Measurements from ENCODE around the gene NACAD.
"Not testable (repeated sequence)": the region's sequence is repeated elsewhere in the genome, so short reads cannot be mapped to it uniquely, and the experiment has no call there.

NACAD gene

GRCh38 chr7:45050198-45050597 lies 38.6 kb downstream of the NACAD start:
- Histone ChIP-seq H3K27me3 (ENCODE audit: control insufficient read depth, insufficient read depth, low read length) (no peaks in the 10 kb centered on the region), H3K36me3 (ENCODE audit: control insufficient read depth, insufficient read depth, low read length) (no peaks in the 10 kb centered on the region), H3K4me1 (ENCODE audit: control insufficient read depth, insufficient read depth, low read length) (no peaks in the 10 kb centered on the region), H3K4me3 (ENCODE audit: low read length) (no peak overlapping the region), H3K9me3 (ENCODE audit: control insufficient read depth, low read length) (no peaks in the 10 kb centered on the region), H3K9ac (ENCODE audit: low read length) (no peak overlapping the region)

GRCh38 chr7:45048748-45049147 lies 40.0 kb downstream of the NACAD start:
- Histone ChIP-seq H3K9me3 (ENCODE audit: control insufficient read depth, low read length) (no peaks in the 10 kb centered on the region), H3K4me1 (ENCODE audit: control insufficient read depth, insufficient read depth, low read length) (no peaks in the 10 kb centered on the region), H3K27me3 (ENCODE audit: control insufficient read depth, insufficient read depth, low read length) (no peaks in the 10 kb centered on the region), H3K9ac (ENCODE audit: low read length) (no peak overlapping the region), H3K4me3 (ENCODE audit: low read length) (no peak overlapping the region), H3K36me3 (ENCODE audit: control insufficient read depth, insufficient read depth, low read length) (no peaks in the 10 kb centered on the region)

DNA sequence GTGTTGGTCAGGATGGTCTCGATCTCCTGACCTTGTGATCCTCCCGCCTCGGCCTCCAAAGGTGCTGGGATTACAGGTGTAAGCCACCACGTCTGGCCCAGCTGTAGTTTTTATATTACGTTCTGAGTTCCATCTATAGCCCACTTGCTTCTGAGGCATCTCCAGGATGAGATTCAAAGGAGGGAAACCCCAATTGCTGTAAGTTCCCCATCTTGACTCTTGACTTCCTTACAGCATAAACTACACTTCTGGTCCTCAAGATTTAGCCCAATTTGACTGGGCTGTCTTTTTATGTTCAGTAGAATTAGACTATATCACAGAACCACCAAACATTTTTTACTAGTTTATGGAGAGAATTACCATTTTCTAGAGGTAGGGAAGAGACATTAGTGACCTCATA lies 44.4 kb downstream of the NACAD start:
- no peak overlapping the region for H3K4me3 ChIP-seq (ENCODE audit: low read length)
- no peaks in the 10 kb centered on the region for H3K27me3 ChIP-seq (ENCODE audit: control insufficient read depth, insufficient read depth, low read length)
- H3K9ac ChIP-seq (ENCODE audit: low read length): no peak overlapping the region
- no peaks in the 10 kb centered on the region for H3K9me3 ChIP-seq (ENCODE audit: control insufficient read depth, low read length)
- no peaks in the 10 kb centered on the region for H3K4me1 ChIP-seq (ENCODE audit: control insufficient read depth, insufficient read depth, low read length)
- H3K36me3 ChIP-seq (ENCODE audit: control insufficient read depth, insufficient read depth, low read length): no peaks in the 10 kb centered on the region

DNA sequence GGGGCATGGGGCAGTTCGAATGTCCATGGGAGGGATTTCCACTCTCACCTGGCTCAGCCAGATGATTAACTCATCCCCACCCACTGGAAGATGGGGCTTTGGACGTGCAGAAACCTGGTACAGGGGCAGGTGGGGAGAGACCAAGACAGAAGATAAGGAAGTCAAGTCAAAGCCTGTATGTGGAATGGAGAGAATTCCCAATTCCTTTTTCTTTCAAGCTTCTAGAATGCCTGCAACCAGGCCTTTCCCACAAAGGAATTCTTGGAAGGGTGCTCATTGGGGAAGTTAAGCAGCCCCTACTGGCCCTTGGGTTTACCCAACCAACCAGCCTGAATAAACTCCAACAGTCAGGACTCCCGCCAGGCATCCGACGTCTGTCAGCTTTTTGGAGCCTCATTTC lies 49.7 kb downstream of the NACAD start:
- H3K36me3 ChIP-seq (ENCODE audit: control insufficient read depth, insufficient read depth, low read length): no peaks in the 10 kb centered on the region
- no peaks in the 10 kb centered on the region for H3K9me3 ChIP-seq (ENCODE audit: control insufficient read depth, low read length)
- H3K27me3 ChIP-seq (ENCODE audit: control insufficient read depth, insufficient read depth, low read length): no peaks in the 10 kb centered on the region
- H3K4me3 ChIP-seq (ENCODE audit: low read length): no peak overlapping the region
- no peak overlapping the region for H3K9ac ChIP-seq (ENCODE audit: low read length)
- H3K4me1 ChIP-seq (ENCODE audit: control insufficient read depth, insufficient read depth, low read length): peaks cover 8% of the 10 kb centered on the region

DNA sequence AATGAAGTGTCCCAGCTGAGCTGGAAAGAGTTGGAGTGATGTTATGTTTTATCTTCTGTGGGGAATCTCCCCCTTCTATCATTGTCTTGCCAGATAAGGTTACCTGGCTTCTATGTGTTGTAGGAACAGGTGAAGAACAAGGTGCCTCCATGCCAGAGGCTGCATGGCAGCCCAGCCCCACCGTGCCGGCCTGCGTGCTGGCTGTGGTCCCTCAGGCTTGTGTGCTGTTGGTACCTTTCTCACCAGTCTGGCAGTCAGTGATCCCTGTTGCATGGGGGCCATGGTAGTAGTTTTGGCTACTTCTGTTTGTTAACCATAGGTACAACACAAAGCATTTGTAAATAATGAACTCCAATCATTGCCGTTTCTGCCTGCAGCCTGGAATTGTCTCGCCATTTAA lies 50.9 kb downstream of the NACAD start:
- Histone ChIP-seq H3K36me3 (ENCODE audit: control insufficient read depth, insufficient read depth, low read length) (no peaks in the 10 kb centered on the region), H3K27me3 (ENCODE audit: control insufficient read depth, insufficient read depth, low read length) (no peaks in the 10 kb centered on the region), H3K9ac (ENCODE audit: low read length) (no peak overlapping the region), H3K4me3 (ENCODE audit: low read length) (no peak overlapping the region), H3K4me1 (ENCODE audit: control insufficient read depth, insufficient read depth, low read length) (peaks cover 8% of the 10 kb centered on the region), H3K9me3 (ENCODE audit: control insufficient read depth, low read length) (no peaks in the 10 kb centered on the region)

DNA sequence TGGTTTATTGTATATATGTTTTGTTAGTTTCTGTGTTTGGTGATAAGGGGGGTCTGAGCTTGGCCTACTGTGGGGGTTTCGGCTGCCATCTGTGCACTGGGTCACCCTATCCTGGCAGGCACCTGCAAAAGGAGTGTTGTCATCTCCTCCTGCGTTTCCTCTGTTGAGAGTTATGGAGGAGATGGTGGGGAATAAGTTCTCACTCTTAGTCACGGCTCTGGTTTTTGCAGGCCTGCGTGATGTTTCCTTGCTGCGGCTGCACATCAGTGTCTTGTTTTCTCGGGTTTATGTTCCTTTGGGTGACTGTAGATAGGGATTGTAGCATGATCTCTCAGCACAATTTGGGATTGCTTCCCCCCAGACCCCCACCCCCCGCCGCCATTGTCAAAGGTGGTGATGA lies 52.0 kb downstream of the NACAD start:
- Histone ChIP-seq H3K4me3 (ENCODE audit: low read length) (no peak overlapping the region), H3K4me1 (ENCODE audit: control insufficient read depth, insufficient read depth, low read length) (peaks cover 8% of the 10 kb centered on the region), H3K9me3 (ENCODE audit: control insufficient read depth, low read length) (no peaks in the 10 kb centered on the region), H3K9ac (ENCODE audit: low read length) (no peak overlapping the region), H3K27me3 (ENCODE audit: control insufficient read depth, insufficient read depth, low read length) (no peaks in the 10 kb centered on the region), H3K36me3 (ENCODE audit: control insufficient read depth, insufficient read depth, low read length) (no peaks in the 10 kb centered on the region)

DNA sequence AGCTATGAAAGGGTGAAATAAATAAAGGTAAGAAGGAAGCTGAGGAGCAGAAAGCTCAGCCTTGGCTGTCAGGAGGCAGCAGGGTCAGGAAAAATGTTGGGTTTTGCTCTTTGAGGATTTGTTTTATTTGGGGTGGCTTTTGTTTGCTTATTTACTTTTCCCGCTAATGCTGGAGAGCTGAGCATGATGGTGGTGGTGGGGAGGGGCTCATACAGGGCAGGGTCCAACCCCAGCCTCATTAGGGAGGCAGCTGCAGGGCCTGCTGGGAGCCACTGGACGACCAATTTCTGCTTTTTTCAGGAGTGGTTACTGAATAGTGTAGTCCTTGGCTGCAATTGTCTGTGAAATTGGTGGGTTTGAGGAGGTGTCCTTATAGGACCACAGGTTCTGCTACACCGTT lies 52.5 kb downstream of the NACAD start:
- no peaks in the 10 kb centered on the region for H3K27me3 ChIP-seq (ENCODE audit: control insufficient read depth, insufficient read depth, low read length)
- no peaks in the 10 kb centered on the region for H3K9me3 ChIP-seq (ENCODE audit: control insufficient read depth, low read length)
- no peaks in the 10 kb centered on the region for H3K36me3 ChIP-seq (ENCODE audit: control insufficient read depth, insufficient read depth, low read length)
- H3K4me3 ChIP-seq (ENCODE audit: low read length): no peak overlapping the region
- peaks cover 8% of the 10 kb centered on the region for H3K4me1 ChIP-seq (ENCODE audit: control insufficient read depth, insufficient read depth, low read length)
- no peak overlapping the region for H3K9ac ChIP-seq (ENCODE audit: low read length)

GRCh38 chr7:45035893-45036292 lies 52.9 kb downstream of the NACAD start:
- peaks cover 8% of the 10 kb centered on the region for H3K4me1 ChIP-seq (ENCODE audit: control insufficient read depth, insufficient read depth, low read length)
- H3K27me3 ChIP-seq (ENCODE audit: control insufficient read depth, insufficient read depth, low read length): no peaks in the 10 kb centered on the region
- H3K9me3 ChIP-seq (ENCODE audit: control insufficient read depth, low read length): no peaks in the 10 kb centered on the region
- H3K36me3 ChIP-seq (ENCODE audit: control insufficient read depth, insufficient read depth, low read length): no peaks in the 10 kb centered on the region
- no peak overlapping the region for H3K9ac ChIP-seq (ENCODE audit: low read length)
- no peak overlapping the region for H3K4me3 ChIP-seq (ENCODE audit: low read length)

DNA sequence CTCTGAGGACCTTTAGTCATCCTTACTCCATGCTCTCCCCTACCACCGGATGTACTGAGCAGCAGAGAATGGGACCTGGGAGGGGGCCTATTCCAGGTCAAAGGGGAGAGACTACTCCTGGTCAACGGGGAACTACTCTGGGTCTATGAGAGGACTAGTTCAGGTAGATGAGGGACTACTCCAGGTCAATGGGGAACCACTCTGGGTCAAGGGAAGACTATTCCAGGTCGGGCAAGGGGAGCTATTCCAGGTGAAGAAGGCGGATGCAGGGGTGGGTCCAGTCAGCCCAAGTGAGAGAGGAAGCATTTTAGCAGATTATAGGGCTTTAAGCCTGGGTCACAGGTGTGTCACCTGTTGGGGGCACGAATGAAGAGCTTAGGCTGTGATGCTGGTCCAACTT lies 53.4 kb downstream of the NACAD start:
- Histone ChIP-seq H3K27me3 (ENCODE audit: control insufficient read depth, insufficient read depth, low read length) (no peaks in the 10 kb centered on the region), H3K4me3 (ENCODE audit: low read length) (no peak overlapping the region), H3K36me3 (ENCODE audit: control insufficient read depth, insufficient read depth, low read length) (no peaks in the 10 kb centered on the region), H3K9ac (ENCODE audit: low read length) (no peak overlapping the region), H3K4me1 (ENCODE audit: control insufficient read depth, insufficient read depth, low read length) (peaks cover 8% of the 10 kb centered on the region), H3K9me3 (ENCODE audit: control insufficient read depth, low read length) (no peaks in the 10 kb centered on the region)

GRCh38 chr7:45034710-45035109 lies 54.1 kb downstream of the NACAD start:
- not testable (repeated sequence) for H3K4me3 ChIP-seq (ENCODE audit: low read length); H3K9ac ChIP-seq (ENCODE audit: low read length); H3K9me3 ChIP-seq (ENCODE audit: control insufficient read depth, low read length); H3K27me3 ChIP-seq (ENCODE audit: control insufficient read depth, insufficient read depth, low read length); H3K36me3 ChIP-seq (ENCODE audit: control insufficient read depth, insufficient read depth, low read length); H3K4me1 ChIP-seq (ENCODE audit: control insufficient read depth, insufficient read depth, low read length)

DNA sequence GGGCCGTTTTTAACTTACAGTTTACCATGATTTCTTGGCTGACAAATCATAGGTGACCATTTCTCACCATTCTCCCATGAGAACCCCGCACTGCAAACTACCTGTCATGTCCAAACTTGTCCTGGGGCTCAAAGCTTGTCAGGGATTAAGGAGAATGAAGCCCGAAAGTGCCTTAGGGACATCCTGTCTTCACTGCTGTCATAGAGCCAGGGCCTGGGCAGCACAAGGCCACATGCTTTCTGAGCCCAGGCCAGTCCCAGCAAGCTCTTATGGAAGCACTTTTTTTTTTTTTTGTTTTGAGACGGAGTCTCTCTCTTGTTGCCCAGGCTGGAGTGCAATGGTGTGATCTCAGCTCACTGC lies 54.9 kb downstream of the NACAD start:
- peaks cover 8% of the 10 kb centered on the region for H3K4me1 ChIP-seq (ENCODE audit: control insufficient read depth, insufficient read depth, low read length)
- H3K9me3 ChIP-seq (ENCODE audit: control insufficient read depth, low read length): no peaks in the 10 kb centered on the region
- H3K27me3 ChIP-seq (ENCODE audit: control insufficient read depth, insufficient read depth, low read length): no peaks in the 10 kb centered on the region
- H3K4me3 ChIP-seq (ENCODE audit: low read length): no peak overlapping the region
- no peak overlapping the region for H3K9ac ChIP-seq (ENCODE audit: low read length)
- no peaks in the 10 kb centered on the region for H3K36me3 ChIP-seq (ENCODE audit: control insufficient read depth, insufficient read depth, low read length)

GRCh38 chr7:45033261-45033930 lies 55.4 kb downstream of the NACAD start:
- Histone ChIP-seq H3K4me1 (ENCODE audit: control insufficient read depth, insufficient read depth, low read length) (peaks cover 8% of the 10 kb centered on the region), H3K9ac (ENCODE audit: low read length) (no peak overlapping the region)

GRCh38 chr7:45032421-45032820 lies 56.3 kb downstream of the NACAD start:
- H3K36me3 ChIP-seq (ENCODE audit: control insufficient read depth, insufficient read depth, low read length): no peaks in the 10 kb centered on the region
- peaks cover 8% of the 10 kb centered on the region for H3K4me1 ChIP-seq (ENCODE audit: control insufficient read depth, insufficient read depth, low read length)
- no peak overlapping the region for H3K9ac ChIP-seq (ENCODE audit: low read length)
- H3K4me3 ChIP-seq (ENCODE audit: low read length): no peak overlapping the region
- H3K27me3 ChIP-seq (ENCODE audit: control insufficient read depth, insufficient read depth, low read length): no peaks in the 10 kb centered on the region
- no peaks in the 10 kb centered on the region for H3K9me3 ChIP-seq (ENCODE audit: control insufficient read depth, low read length)

More at GRCh38 chr7:45033261-45033930, 55.4 kb downstream of the NACAD start:
- no peak overlapping the region for H3K4me3 ChIP-seq (ENCODE audit: low read length)
- H3K36me3 ChIP-seq (ENCODE audit: control insufficient read depth, insufficient read depth, low read length): no peaks in the 10 kb centered on the region
- no peaks in the 10 kb centered on the region for H3K9me3 ChIP-seq (ENCODE audit: control insufficient read depth, low read length)
- no peaks in the 10 kb centered on the region for H3K27me3 ChIP-seq (ENCODE audit: control insufficient read depth, insufficient read depth, low read length)

Data from mucosa of stomach (tissue), 1 donor.